Fibroblast of villous mesenchyme (primary cell): ENCODE data around the gene PITPNM3. TPM values are rescaled to one million over a fixed set of nuclear protein-coding genes. Genes with fewer than 3 reads are reported as not detected.

Experiments
- DNase-seq: peaks from one replicate; pipeline ENCODE4 v3.0.0-alpha.2; 2010; ENCODE audit warnings: low read depth
- H3K4me3 ChIP-seq: 2 replicates; pipeline ENCODE4 v1.5.1; 2011; ENCODE audit warnings: low read depth, mild to moderate bottlenecking, low read length
- total RNA-seq: library from RNA; depleted of rRNA; stranded (reverse); fragments of >200 nt; gene quantifications from 2 replicates; pipeline ENCODE4 v1.2.3, GENCODE V29; 2012
- TF ChIP-seq, protein P1 (sequence below): IDR thresholded peaks from 2 replicates; pipeline ENCODE4 v1.5.1; 2012; ENCODE audit warnings: low read depth, mild to moderate bottlenecking, low read length; ENCODE audit not compliant: insufficient read depth

The PITPNM3 gene
- total RNA-seq, 1 donor: under 0.01 TPM

DNA sequence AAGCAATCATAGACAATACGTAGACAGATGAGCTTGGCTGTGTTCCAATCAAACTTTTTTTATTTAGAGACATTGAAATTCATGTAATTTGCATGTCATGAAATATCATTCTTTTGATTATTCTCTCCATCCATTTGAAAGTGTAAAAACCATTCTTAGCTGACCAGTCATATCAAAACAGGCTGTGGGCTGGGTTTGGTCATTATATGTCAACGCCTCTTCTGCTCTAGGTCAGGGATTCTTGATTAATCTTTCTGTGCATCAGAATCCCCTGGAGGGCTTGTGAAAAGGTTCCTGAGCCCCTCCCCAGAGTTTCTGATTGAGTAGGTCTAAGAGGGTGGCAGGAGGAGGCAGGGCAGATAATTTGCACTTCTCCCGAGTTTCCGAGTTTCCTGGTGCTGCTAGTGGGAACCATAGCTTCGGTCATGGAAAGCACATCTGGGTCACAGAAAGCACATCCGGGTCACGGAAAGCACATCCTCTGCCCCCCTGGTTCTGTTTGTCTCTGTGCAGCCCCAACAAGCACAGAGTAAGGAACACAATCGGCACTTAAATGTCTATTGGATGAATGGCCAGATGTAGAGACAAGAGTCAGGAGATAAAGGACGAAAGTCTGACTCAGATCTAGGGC is 95.7 kb downstream of the PITPNM3 start:
- TF ChIP-seq, protein P1, sequence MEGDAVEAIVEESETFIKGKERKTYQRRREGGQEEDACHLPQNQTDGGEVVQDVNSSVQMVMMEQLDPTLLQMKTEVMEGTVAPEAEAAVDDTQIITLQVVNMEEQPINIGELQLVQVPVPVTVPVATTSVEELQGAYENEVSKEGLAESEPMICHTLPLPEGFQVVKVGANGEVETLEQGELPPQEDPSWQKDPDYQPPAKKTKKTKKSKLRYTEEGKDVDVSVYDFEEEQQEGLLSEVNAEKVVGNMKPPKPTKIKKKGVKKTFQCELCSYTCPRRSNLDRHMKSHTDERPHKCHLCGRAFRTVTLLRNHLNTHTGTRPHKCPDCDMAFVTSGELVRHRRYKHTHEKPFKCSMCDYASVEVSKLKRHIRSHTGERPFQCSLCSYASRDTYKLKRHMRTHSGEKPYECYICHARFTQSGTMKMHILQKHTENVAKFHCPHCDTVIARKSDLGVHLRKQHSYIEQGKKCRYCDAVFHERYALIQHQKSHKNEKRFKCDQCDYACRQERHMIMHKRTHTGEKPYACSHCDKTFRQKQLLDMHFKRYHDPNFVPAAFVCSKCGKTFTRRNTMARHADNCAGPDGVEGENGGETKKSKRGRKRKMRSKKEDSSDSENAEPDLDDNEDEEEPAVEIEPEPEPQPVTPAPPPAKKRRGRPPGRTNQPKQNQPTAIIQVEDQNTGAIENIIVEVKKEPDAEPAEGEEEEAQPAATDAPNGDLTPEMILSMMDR: no peak
- no peak for DNase-seq
- H3K4me3 ChIP-seq: no peak overlapping the region

DNA sequence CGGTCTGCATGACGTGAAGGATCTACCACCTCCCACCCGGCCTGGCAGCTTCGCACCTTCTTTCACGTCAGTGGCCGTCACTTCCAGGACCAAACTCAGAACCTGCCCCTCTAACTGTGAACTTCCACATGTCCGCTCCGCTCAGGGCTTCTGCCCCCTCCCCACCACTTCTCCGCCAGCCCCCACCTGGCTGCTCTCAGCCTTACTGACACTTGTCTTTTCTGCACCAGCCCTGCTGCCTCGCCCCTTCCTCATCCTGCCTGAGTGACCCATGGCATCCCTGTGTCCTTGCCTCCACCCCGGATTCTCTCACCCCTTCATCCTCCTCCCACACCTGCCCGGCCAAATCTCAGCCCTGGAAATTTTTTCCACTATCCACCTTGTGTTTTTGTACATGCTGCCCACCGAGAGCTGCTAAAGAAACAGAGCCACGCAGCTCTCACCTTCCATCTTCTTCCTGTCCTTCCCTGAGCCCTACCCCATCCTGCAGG is 97.8 kb downstream of the PITPNM3 start:
- H3K4me3 ChIP-seq: no peak overlapping the region
- TF ChIP-seq, protein P1: no peak
- no peak for DNase-seq

DNA sequence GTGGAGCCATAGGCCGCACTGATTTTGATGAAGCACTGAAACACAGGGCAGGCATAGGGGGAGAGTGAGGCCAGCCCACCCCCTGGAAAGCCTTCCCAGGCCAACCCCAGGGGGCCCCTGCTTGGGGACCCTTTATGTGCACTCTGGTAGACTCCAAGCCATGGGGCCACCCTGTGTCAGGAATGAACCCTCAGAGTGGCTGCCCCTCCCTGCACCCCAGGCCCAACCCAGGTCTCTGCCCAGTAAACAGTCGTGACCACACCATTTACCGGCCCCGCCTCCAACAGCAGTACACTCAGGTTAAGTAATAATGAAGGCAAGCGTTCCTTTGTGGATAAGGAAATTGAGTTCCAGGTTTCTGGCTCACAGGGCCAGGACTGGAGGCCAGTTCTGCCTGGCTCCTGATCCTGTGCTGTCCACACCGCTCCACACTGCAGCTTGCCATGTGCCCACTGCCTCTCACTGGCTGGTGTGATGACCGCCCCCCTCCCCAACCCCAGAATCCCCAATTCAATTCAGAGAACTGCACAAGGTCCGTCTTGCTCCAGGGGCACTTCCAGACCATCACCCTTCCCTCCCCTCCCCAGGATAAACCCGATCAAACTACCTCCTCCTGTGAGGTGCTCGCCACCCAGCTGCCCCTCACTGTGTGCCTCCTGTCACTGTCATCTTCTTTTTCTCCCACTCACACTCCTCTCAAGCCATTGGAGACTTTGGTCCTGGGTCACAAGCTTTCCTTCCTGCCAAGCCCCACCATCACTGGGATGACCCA is 98.5 kb downstream of the PITPNM3 start:
- TF ChIP-seq, protein P1: no peak
- no peak for DNase-seq

GRCh38 chr17:6456914-6457687 is 99.3 kb downstream of the PITPNM3 start:
- H3K4me3 ChIP-seq: no peak overlapping the region
- TF ChIP-seq, protein P1: no peak
- DNase-seq: peak; percentile 47

More for the DNA sequence above, 98.5 kb downstream of the PITPNM3 start:
- H3K4me3 ChIP-seq: no peak overlapping the region

- TF ChIP-seq, protein P1: no peak
- H3K4me3 ChIP-seq: no peak overlapping the region
- DNase-seq: no peak
Observed at GRCh38 chr17:6456321-6456720, 100.0 kb downstream of the PITPNM3 start.

GRCh38 chr17:6455321-6455705 is 101.0 kb downstream of the PITPNM3 start:
- DNase-seq: peak; percentile 9
- TF ChIP-seq, protein P1: no peak

More at GRCh38 chr17:6455321-6455705, 101.0 kb downstream of the PITPNM3 start:
- peak overlapping the region; percentile 3 for H3K4me3 ChIP-seq
